Fibroblast of lung (primary cell): ENCODE data around the gene WNT11.

Experiments
- EZH2 ChIP-seq: IDR thresholded peaks from 2 replicates; pipeline ENCODE4 v1.5.1; 2012; ENCODE audit warnings: low read length, control low read depth, mild to moderate bottlenecking; ENCODE audit errors: missing control alignments
- TF ChIP-seq, protein P1 (sequence below), 2 donors: IDR thresholded peaks in 1 of 2; conservative IDR thresholded peaks in 1 of 2; 1 replicate in 1 of 2; 2 replicates in 1 of 2; pipeline ENCODE4 v1.5.1; 2011 to 2012; ENCODE audit warnings: low read length in 2 of 2, control low read depth in 1 of 2, inconsistent platforms in 1 of 2, low read depth in 1 of 2, mild to moderate bottlenecking in 1 of 2

DNA sequence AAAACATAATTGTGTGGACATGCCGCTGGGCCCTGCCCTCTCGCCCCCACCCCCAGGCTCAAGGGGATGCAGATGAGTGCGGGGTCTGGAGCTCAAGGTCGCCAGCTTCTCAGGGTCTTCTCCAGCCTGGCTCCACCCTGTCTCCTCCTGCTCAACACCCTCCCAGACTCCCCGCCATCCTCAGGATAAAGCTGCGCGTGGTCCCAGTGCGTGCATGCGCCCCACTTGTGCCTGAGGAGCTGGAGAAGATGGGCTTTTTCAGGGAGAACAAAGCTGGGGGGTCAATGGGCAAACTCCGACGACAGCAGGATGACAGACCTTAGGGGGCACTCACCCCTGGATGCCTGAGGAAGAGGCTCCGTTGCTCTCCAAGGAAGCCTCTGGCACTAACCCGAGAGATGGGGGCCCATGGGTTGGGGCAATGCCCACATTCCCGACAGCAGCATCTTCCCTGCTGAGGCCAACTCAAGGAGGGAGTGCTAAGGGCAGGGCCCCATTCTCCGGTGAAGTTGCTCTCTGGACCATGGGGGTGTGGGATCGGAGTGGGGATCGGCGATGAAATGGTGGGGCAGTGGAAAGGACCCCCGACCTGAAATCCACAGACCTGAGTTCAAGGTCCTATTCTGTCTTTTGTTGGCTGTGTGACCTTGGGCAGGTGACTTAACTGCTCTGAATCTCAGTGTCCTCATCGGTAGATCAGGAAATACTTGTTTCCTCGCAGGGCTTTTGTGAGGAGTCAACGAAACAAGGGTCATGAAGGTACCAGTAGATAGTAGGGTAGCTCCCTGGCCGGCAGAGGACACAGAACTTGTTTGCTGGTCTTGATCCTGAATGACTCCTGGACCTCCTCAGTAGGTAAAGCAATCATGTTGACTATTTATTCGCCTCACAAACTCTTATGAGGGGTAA is 47.7 kb downstream of the WNT11 start:
- TF ChIP-seq, protein P1, sequence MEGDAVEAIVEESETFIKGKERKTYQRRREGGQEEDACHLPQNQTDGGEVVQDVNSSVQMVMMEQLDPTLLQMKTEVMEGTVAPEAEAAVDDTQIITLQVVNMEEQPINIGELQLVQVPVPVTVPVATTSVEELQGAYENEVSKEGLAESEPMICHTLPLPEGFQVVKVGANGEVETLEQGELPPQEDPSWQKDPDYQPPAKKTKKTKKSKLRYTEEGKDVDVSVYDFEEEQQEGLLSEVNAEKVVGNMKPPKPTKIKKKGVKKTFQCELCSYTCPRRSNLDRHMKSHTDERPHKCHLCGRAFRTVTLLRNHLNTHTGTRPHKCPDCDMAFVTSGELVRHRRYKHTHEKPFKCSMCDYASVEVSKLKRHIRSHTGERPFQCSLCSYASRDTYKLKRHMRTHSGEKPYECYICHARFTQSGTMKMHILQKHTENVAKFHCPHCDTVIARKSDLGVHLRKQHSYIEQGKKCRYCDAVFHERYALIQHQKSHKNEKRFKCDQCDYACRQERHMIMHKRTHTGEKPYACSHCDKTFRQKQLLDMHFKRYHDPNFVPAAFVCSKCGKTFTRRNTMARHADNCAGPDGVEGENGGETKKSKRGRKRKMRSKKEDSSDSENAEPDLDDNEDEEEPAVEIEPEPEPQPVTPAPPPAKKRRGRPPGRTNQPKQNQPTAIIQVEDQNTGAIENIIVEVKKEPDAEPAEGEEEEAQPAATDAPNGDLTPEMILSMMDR (conservative IDR thresholded peaks at IDR 0.05 in 1 of 2, IDR thresholded peaks at IDR 0.05 in 1 of 2; ENCODE audit: low read depth in 1 of 2, low read length in 2 of 2): no peak
- TF ChIP-seq EZH2: no peak
